HL-60/S4 treated with phorbol 12-myristate 13-acetate at 8.2 ng/mL for 4 days and 3 days (cell line): Measurements from ENCODE around the gene VASH1.

Experiments
- in situ Hi-C: fragments of 300-500 bp; cut with MboI; formaldehyde crosslinking; loops from 2 replicates; pipeline ENCODE4 v1.15.0; 2022; ENCODE audit warnings: low sequenced_read_pairs

VASH1 gene

GRCh38 chr14:76770521-76771436 is 9.5 kb downstream of the VASH1 start:
- in situ Hi-C loops = no loop called here

GRCh38 chr14:76771437-76771980 is 10.2 kb downstream of the VASH1 start:
- in situ Hi-C loops = no loop called here

GRCh38 chr14:76772300-76773187 is 11.3 kb downstream of the VASH1 start:
- in situ Hi-C loops = no loop called here

GRCh38 chr14:76773188-76773885 is 12.1 kb downstream of the VASH1 start:
- in situ Hi-C loops = no loop called here

DNA sequence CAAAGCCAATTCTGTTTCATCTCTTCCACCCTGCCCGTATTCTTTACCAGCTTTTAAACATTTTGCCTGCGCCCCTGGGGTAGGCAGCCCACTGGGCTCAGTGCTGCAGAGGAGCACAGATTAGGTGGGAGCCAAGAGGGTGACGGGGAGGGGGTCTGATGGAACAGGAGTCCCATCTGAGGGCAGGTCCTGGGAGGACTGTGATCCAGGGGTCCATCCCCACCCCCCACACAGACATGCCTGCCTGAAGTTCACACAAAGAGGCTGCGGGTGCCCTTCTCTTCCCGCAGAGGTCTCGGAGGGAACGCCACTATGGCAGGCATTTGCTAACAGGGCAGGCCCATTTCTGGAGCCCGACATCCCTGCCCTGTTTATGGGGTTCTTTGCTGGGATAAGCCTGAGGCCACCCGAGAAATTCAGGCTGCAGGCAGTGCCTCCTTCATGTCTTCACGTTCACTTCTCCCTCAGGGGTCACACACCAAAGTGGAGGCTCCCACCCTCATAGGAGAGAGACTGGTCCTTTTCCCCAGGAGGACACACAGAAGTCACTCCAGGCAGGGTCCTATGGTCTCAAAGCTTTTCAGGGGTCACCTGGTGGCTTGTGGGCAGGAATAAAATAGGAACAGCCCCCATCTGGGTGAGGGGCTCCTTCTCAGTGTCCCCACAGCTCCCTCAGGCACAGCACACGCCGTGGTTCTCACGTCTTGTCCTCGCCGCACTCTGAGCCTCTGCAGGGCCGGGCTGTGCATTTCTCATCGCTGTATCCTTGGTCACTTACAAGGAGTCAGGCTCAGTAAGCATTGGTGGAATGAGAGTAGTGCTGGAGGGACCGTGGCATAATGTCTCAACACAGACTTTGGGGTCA is 12.9 kb downstream of the VASH1 start:
- in situ Hi-C loops = no loop called here

- in situ Hi-C loops = no loop called here
Measured at GRCh38 chr14:76774821-76775694, 13.8 kb downstream of the VASH1 start.

DNA sequence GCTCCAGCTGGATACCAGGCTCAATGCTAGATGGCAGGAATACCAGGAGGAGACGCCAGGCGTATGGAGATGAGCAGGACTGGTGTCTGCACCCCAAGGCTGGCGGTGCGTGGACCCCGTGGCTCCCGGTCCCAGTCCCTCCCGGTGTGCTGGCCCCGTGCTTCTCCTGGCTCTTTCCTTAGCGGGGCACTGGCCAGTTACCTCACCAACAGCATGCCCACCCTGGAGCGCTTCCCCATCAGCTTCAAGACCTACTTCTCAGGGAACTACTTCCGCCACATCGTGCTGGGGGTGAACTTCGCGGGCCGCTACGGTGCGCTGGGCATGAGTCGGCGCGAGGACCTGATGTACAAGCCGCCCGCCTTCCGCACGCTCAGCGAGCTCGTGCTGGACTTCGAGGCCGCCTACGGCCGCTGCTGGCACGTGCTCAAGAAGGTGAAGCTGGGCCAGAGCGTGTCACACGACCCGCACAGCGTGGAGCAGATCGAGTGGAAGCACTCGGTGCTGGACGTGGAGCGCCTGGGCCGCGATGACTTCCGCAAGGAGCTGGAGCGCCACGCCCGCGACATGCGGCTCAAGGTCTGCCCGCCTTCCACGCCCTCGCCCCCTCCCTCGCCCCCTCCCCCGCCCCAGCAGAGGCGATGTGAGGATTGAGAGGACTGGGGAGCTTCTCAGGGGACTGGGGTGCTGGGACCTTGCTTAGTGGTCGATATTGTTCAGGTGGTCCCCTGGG is 14.6 kb downstream of the VASH1 start:
- in situ Hi-C loops = no loop called here

- in situ Hi-C loops = no loop called here
Measured at GRCh38 chr14:76776428-76777251, 15.4 kb downstream of the VASH1 start.

- in situ Hi-C loops = no loop called here
Measured at GRCh38 chr14:76777721-76778120, 16.5 kb downstream of the VASH1 start.

DNA sequence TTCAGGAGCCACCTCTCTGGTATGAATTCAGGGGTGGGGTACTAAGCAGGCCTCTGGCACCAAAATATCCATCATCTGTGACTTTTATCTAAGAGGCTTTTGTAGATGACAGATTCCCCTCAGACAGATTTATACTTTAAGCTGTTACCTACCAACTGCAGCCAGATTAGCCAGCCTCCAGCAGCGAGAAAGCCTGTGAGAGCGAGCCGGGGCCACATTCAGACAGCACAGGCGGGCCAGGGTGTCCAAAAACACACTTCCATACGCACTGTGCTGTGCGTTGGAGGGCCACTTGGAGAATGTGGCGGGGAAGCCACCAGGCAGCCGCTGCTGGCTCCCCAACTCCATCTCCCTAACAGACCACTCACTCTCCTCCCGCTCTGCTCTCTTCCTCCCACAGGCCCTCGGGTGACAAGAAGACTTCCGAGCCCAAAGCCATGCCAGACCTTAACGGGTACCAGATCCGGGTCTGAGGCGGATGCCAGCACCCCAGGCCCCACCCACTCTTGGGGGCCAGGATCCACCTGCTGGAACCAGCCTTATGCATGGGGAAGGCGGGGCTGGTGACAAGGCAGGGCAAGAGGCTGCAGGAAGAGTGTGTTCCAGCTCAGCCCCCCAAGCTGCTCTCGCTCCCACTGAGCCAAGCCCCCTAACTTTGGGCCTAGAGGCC is 17.4 kb downstream of the VASH1 start:
- in situ Hi-C loops = no loop called here

DNA sequence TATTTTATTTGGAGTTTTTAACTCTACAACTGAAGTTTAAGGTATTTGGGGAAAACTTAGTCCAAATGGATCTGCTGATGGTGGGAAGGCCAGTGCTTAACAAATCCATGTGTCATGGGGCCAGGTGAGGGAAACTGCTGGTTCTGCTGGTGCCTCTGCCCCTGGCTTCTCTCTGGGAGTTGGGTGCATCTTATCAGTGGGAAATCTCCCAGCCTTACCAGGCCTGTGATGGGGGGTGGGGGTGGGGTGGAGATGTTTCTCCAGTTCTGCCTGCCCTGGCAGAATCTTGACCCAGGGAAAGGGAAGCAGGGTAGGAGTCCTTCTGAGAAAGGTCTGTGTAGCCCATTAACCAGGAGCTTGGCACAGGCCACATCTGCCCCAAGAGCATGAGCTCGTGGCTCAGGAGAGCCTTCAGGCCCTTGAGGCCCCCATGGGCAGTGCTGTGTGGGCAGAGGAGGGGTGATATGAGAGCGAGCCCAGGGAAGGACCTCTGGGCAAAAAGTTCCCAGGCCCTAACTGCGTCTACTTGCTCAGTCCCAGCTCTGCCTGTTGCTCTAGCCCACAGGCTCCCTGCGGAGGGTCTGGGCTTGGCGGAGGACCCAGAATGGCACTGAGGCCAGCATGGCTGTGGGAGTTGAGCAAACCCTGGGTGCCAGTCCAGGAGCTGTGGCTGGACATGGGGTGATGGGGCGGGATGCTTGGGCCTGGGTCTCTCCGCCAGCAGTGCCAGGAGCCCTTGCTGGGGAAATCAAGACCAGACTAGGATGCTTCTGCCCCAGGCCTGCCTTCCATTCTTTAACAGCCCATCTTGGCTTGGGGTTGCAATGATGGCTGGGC is 18.2 kb downstream of the VASH1 start:
- in situ Hi-C loops = loop anchor here (10.0 kb wide), 1 partner anchor 65 kb away; no protein-coding TSS in a partner anchor

DNA sequence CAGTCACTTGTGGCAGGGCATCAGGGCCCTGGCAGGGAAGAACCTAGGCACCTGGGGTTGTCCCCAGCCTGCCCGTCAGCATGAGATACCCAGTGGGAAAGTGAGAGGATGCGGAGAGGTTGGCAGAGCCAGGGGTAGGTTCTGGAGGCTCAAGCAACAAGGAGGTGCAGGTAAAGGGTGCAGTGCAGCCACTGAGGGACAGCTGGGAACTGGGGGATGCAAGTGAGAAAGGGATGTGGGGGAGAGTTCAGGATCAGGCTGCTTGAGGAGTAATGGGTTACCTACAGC is 18.7 kb downstream of the VASH1 start:
- in situ Hi-C loops = loop anchor here (10.0 kb wide), 1 partner anchor 65 kb away; no protein-coding TSS in a partner anchor

DNA sequence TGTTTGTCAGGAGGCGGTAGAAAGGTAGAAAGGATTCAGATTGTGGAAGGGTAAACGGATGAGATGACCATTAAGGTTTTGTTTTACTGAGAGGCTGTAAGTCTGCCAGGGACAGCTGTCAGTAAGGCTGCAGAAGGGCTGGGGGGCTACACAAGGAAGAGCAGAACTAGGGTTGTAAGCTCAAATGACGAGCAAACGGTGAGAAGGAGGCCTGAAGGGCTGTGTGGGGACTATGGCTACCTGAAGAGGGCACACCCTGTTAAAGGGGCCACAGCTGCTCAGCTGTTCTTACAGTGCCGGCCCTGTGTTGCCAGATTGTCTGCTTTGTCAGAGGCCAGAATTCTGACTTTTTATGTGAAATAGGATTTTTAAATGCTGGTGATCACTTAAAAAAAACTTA is 19.1 kb downstream of the VASH1 start:
- in situ Hi-C loops = loop anchor here (10.0 kb wide), 1 partner anchor 66 kb away; no protein-coding TSS in a partner anchor

GRCh38 chr14:76780875-76781647 is 19.8 kb downstream of the VASH1 start:
- in situ Hi-C loops = loop anchor here (10.0 kb wide), 1 partner anchor 66 kb away; no protein-coding TSS in a partner anchor

DNA sequence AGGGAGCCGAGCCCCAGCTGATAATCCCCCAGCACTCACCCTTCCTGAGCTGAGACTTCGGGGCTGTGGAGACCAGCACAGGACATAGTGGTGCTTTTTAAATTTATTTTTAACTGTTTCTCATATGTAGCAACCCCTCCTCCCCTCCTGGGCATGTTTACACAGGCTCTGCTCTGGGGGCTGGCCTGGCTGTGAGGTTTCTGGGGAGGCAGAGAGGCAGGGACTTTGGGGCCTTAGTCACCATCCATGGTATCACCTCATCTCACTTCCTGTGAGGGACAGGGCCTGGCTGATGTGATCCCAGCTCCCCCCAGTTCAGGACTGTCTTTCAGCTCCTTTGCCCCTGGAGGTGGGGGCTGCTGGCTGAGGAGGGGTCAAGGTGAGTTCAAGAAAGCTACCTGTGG is 20.4 kb downstream of the VASH1 start:
- in situ Hi-C loops = loop anchor here (10.0 kb wide), 1 partner anchor 67 kb away; no protein-coding TSS in a partner anchor
